Gastroesophageal sphincter (tissue), 4 donors: ENCODE data around the gene LRIT2. TPM values are rescaled to one million over a fixed set of nuclear protein-coding genes. Genes with fewer than 3 reads are reported as not detected.

Experiments
- ATAC-seq: fragments of 150-250 bp; one replicate; pipeline ENCODE4 v1.9.1; 2016; ENCODE audit warnings: mild to moderate bottlenecking, moderate library complexity
- H3K27ac ChIP-seq, 4 donors: fragments of 200-600 bp; sonication (generic) in 3 of 4; 1 replicate in 3 of 4; 2 replicates in 1 of 4; pipeline ENCODE4 v1.5.1; 2016 to 2019
- H3K27me3 ChIP-seq: fragments of 200-600 bp; sonication (generic); one replicate; pipeline ENCODE4 v1.5.1; 2019
- H3K36me3 ChIP-seq, 2 donors: fragments of 200-600 bp; sonication (generic); one replicate each; pipeline ENCODE4 v1.5.1; 2019; ENCODE audit warnings: control low read depth in 1 of 2
- H3K4me1 ChIP-seq, 3 donors: fragments of 200-600 bp; sonication (generic); 1 replicate in 2 of 3; 2 replicates in 1 of 3; pipeline ENCODE4 v1.5.1; 2016 to 2019; ENCODE audit warnings: control low read depth in 2 of 3
- H3K4me3 ChIP-seq, 2 donors: fragments of 200-600 bp; sonication (generic); one replicate each; pipeline ENCODE4 v1.5.1; 2019; ENCODE audit warnings: mild to moderate bottlenecking in 1 of 2, moderate library complexity in 1 of 2
- H3K9me3 ChIP-seq, 3 donors: fragments of 200-600 bp; sonication (generic); one replicate each; pipeline ENCODE4 v1.5.1; 2017 to 2019; ENCODE audit warnings: control low read depth in 2 of 3
- EP300 ChIP-seq: sonication (generic); formaldehyde crosslinking; IDR thresholded peaks from one replicate; pipeline ENCODE4 v1.6.1; 2017; ENCODE audit warnings: antibody characterized with exemption, mild to moderate bottlenecking
- POLR2A ChIP-seq, 2 donors: fragments of 450-650 bp; IDR thresholded peaks; one replicate each; pipeline ENCODE4 v1.6.1; 2017; ENCODE audit warnings: antibody characterized with exemption in 2 of 2, mild to moderate bottlenecking in 2 of 2, moderate library complexity in 1 of 2
- POLR2AphosphoS5 ChIP-seq: sonication (generic); formaldehyde crosslinking; IDR thresholded peaks from one replicate; pipeline ENCODE4 v1.6.1; 2017; ENCODE audit warnings: antibody characterized with exemption
- WGBS, 2 donors: methylation state at CpG; one replicate each; pipeline ENCODE4 v1.1.5; 2018; ENCODE audit warnings: low coverage in 1 of 2; 5-methylcytosine and 5-hydroxymethylcytosine counted together
- total RNA-seq, 4 donors: library from RNA; depleted of rRNA; stranded (reverse); fragments of >200 nt; gene quantifications; one replicate each; pipeline ENCODE4 v1.1.0, GENCODE V29; 2016
- TF ChIP-seq, protein P1 (sequence below), 4 experiments: fragments of 200-600 bp in 2 of 4; fragments of 450-650 bp in 2 of 4; sonication (generic) in 1 of 4; IDR thresholded peaks; one replicate each; pipeline ENCODE4 v1.5.1; 2017 to 2019; ENCODE audit warnings: antibody characterized with exemption in 4 of 4, mild to moderate bottlenecking in 2 of 4, moderate library complexity in 2 of 4

Gene LRIT2
- total RNA-seq, 4 donors from 2014 or later, result not detected

DNA sequence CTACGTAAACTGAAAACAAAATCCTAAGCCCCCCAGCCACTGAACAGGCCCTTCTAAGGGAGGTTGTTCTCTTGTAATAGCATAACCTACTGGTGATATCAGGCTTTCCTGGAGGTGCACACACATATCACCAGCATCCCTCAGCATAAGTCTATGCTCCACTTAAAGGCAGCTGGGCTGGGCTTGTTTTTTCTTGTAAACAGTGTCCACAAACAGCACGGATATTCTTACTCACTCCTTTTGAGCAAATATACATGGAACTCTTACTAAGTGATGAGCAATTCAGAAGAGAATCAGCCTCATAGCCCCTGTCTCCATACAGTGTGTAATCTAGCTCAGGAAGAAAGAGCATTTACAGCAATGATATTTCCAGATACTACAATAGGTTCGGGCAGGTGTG, 13.6 kb upstream of the LRIT2 start:
- no peaks in the 10 kb centered on the region for H3K9me3 ChIP-seq
- TF ChIP-seq, protein P1, sequence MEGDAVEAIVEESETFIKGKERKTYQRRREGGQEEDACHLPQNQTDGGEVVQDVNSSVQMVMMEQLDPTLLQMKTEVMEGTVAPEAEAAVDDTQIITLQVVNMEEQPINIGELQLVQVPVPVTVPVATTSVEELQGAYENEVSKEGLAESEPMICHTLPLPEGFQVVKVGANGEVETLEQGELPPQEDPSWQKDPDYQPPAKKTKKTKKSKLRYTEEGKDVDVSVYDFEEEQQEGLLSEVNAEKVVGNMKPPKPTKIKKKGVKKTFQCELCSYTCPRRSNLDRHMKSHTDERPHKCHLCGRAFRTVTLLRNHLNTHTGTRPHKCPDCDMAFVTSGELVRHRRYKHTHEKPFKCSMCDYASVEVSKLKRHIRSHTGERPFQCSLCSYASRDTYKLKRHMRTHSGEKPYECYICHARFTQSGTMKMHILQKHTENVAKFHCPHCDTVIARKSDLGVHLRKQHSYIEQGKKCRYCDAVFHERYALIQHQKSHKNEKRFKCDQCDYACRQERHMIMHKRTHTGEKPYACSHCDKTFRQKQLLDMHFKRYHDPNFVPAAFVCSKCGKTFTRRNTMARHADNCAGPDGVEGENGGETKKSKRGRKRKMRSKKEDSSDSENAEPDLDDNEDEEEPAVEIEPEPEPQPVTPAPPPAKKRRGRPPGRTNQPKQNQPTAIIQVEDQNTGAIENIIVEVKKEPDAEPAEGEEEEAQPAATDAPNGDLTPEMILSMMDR (IDR thresholded peaks at IDR 0.05), result no peak
- TF ChIP-seq POLR2A (IDR thresholded peaks at IDR 0.05), result no peak
- TF ChIP-seq POLR2AphosphoS5, result no peak
- TF ChIP-seq EP300, result no peak
- ATAC-seq, result no peak
- no peak overlapping the region for H3K27ac ChIP-seq
- peaks cover 0 to 4% (median 0%) of the 10 kb centered on the region in 3 donors for H3K4me1 ChIP-seq
- peaks cover 34% of the 10 kb centered on the region for H3K27me3 ChIP-seq
- WGBS, 2 donors, result 60 to 75% methylated on average over 1 to 3 of the region's 3 CpGs
- no peak overlapping the region for H3K4me3 ChIP-seq
- no peaks in the 10 kb centered on the region for H3K36me3 ChIP-seq

DNA sequence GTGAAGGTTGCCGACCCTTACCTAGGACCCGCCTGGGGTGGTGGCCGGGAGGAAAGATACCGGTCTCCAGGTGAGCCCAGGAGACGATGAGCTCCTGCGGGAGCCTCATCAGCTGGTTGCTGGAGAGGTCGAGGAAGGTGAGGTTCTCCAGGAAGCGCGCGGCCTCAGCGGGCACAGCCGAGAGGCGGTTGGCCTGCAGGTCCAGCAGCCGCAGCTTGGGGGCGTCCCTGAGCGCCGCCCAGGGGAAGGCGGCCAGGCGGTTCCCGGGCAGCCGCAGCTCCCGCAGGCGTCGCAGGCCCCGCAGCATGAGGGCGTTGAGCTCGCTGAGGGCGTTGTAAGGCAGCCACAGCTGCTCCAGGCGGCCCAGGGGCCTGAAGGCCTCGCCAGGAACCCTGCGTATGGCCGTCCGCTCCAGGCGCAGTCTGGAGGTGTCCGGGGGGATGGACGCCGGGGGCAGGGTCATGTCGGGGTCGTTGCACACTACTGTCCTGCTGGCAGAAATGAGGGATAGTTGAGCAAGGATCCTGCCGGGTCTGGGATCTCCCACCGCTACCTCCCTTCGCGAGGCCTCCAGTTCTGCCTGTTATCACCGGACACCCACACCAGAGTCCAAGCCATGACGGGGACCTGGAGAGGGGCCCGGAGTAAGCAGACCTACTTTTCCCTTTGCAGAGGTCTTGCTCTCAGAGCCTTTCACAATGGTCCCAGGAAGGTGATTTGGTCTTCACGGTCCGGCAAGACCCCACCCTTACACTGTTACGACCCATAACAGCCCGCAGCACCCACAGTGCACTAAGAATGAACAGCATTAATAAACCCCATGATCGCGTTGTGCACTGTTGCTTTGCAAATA, 12.1 kb upstream of the LRIT2 start:
- TF ChIP-seq POLR2A (IDR thresholded peaks at IDR 0.05) (no peak), EP300 (no peak), POLR2AphosphoS5 (no peak)
- TF ChIP-seq, protein P1 (IDR thresholded peaks at IDR 0.05), result no peak
- Histone ChIP-seq H3K4me1 (no peaks in the 10 kb centered on the region), H3K4me3 (no peak overlapping the region), H3K9me3 (no peaks in the 10 kb centered on the region), H3K27me3 (peaks cover 42% of the 10 kb centered on the region), H3K27ac (no peak overlapping the region), H3K36me3 (no peaks in the 10 kb centered on the region)
- no peak for ATAC-seq
- 70 to 87% methylated on average over 6 of the region's 52 CpGs for WGBS, 2 donors

DNA sequence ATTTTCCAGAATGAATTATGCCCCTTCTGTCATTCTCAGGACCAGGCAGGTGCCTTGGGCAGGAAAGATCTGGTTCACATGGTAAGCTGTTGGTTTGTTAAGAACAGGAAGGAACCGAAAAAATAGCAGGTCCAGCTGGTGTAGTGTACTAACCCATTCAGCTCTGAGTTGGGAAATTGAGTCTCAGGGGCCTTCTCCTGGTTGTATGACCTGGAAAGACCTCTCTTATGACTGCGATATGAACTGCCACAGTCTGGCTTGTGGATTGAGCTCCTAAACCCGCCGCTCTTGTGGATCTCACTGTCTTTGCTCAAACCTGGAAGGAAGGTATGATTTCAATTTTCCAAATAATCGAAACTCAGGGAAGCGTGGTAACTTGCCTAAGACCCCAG, 11.5 kb upstream of the LRIT2 start:
- Histone ChIP-seq H3K4me1 (no peaks in the 10 kb centered on the region), H3K9me3 (no peaks in the 10 kb centered on the region), H3K27me3 (peaks cover 44% of the 10 kb centered on the region), H3K36me3 (no peaks in the 10 kb centered on the region), H3K27ac (no peak overlapping the region), H3K4me3 (no peak overlapping the region)
- ATAC-seq, result no peak
- TF ChIP-seq, protein P1 (IDR thresholded peaks at IDR 0.05), result no peak
- 70 to 93% methylated on average over 2 to 3 of the region's 6 CpGs for WGBS, 2 donors

DNA sequence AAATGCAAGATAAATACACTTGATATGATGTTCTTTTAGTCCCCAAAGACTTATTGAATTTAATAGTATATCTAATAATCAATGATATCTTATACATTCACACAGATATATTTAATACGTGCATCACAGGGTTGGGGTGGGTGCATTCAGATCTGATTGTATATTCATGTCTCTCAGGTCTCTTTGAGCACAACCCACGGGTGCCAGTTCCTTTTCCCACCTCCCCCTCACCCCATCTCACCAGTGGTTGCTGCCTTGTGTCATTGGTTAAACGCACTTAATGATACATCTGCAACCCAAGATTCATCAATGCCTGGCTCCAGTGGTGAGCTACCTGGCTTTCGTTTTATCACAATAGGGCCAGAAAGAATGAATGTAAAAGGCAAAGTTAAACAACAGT, 9.8 kb upstream of the LRIT2 start:
- H3K4me1 ChIP-seq, result no peaks in the 10 kb centered on the region
- H3K27me3 ChIP-seq, result peaks cover 44% of the 10 kb centered on the region
- WGBS, 2 donors, result 65 to 75% methylated on average over 3 to 4 of the region's 4 CpGs
- no peak for TF ChIP-seq EP300
- TF ChIP-seq, protein P1 (IDR thresholded peaks at IDR 0.05), result no peak
- TF ChIP-seq POLR2A (IDR thresholded peaks at IDR 0.05), result no peak
- no peak for TF ChIP-seq POLR2AphosphoS5
- no peaks in the 10 kb centered on the region for H3K9me3 ChIP-seq
- H3K36me3 ChIP-seq, result no peaks in the 10 kb centered on the region
- no peak for ATAC-seq
- no peak overlapping the region for H3K27ac ChIP-seq
- H3K4me3 ChIP-seq, result no peak overlapping the region

GRCh38 chr10:84234479-84234878, 9.1 kb upstream of the LRIT2 start:
- ATAC-seq, result no peak
- 80 to 100% methylated on average over 2 to 4 of the region's 4 CpGs for WGBS, 2 donors
- H3K4me1 ChIP-seq, result no peaks in the 10 kb centered on the region
- H3K9me3 ChIP-seq, result no peaks in the 10 kb centered on the region
- H3K27me3 ChIP-seq, result peaks cover 44% of the 10 kb centered on the region
- no peak for TF ChIP-seq POLR2AphosphoS5
- no peak for TF ChIP-seq EP300
- TF ChIP-seq POLR2A (IDR thresholded peaks at IDR 0.05), result no peak
- TF ChIP-seq, protein P1 (IDR thresholded peaks at IDR 0.05), result no peak
- H3K36me3 ChIP-seq, result no peaks in the 10 kb centered on the region
- no peak overlapping the region for H3K27ac ChIP-seq
- no peak overlapping the region for H3K4me3 ChIP-seq
